IMR-90 (cell line): ENCODE results near the gene TTC7B.

ENCODE experiments used
- BHLHE40 ChIP-seq: fragments of 150-350 bp; IDR thresholded peaks from 2 replicates; pipeline ENCODE4 v1.6.1; 2016; ENCODE audit warnings: mild to moderate bottlenecking, low read depth, low read length
- CTCF ChIP-seq: conservative IDR thresholded peaks from 2 replicates; pipeline ENCODE4 v1.5.1; 2012; ENCODE audit warnings: mild to moderate bottlenecking, low read depth, low read length, improper control_type of control experiment
- MAZ ChIP-seq: IDR thresholded peaks from 2 replicates; pipeline ENCODE4 v1.6.1; 2012; ENCODE audit warnings: low read depth, mild to moderate bottlenecking, low read length, improper control_type of control experiment, moderate library complexity, borderline replicate concordance
- MXI1 ChIP-seq: IDR thresholded peaks from 2 replicates; pipeline ENCODE4 v1.6.1; 2012; ENCODE audit warnings: low read depth, mild to moderate bottlenecking, low read length, moderate library complexity, borderline replicate concordance
- NFE2L2 ChIP-seq: fragments of 150-350 bp; IDR thresholded peaks from 2 replicates; pipeline ENCODE4 v1.6.1; 2016; ENCODE audit warnings: low read depth, mild to moderate bottlenecking, low read length
- POLR2A ChIP-seq: IDR thresholded peaks from 2 replicates; pipeline ENCODE4 v1.6.1; 2012; ENCODE audit warnings: mild to moderate bottlenecking, low read depth, low read length
- RAD21 ChIP-seq: IDR thresholded peaks from 2 replicates; pipeline ENCODE4 v1.6.1; 2012; ENCODE audit warnings: low read length, improper control_type of control experiment
- RFX5 ChIP-seq: IDR thresholded peaks from 2 replicates; pipeline ENCODE4 v1.8.0; 2012; ENCODE audit warnings: low read depth, mild to moderate bottlenecking, low read length, moderate library complexity
- SMC3 ChIP-seq: fragments of 150-350 bp; IDR thresholded peaks from 2 replicates; pipeline ENCODE4 v1.6.1; 2016; ENCODE audit warnings: low read depth, mild to moderate bottlenecking, antibody characterized with exemption, low read length, moderate library complexity

- no peak for TF ChIP-seq RAD21
- TF ChIP-seq CTCF: no peak
- no peak for TF ChIP-seq SMC3
- no peak for TF ChIP-seq RFX5
- no peak for TF ChIP-seq BHLHE40
- no peak for TF ChIP-seq POLR2A
- TF ChIP-seq NFE2L2: no peak
- no peak for TF ChIP-seq MXI1
- TF ChIP-seq MAZ: no peak
These were observed 239.6 kb downstream of the TTC7B start for GRCh38 chr14:90576581-90576980.
